MM.1S (cell line): Measurements from ENCODE around the gene WDR88.

Experiments
- DNase-seq: peaks from one replicate; pipeline ENCODE4 v3.0.0-alpha.2; 2015
- H2AFZ ChIP-seq: fragments of 300-600 bp; sonication (generic); 2 replicates; pipeline ENCODE4 v1.6.0; 2016; ENCODE audit warnings: antibody characterized with exemption, low read length
- H3F3A ChIP-seq: fragments of 300-600 bp; sonication (generic); 2 replicates; pipeline ENCODE4 v1.6.1; 2016; ENCODE audit warnings: mild to moderate bottlenecking, antibody characterized with exemption, low read length, moderate library complexity, mixed read lengths; ENCODE audit not compliant: insufficient read depth
- H3K27ac ChIP-seq: fragments of 300-600 bp; sonication (generic); 2 replicates; pipeline ENCODE4 v1.5.1; 2016; ENCODE audit warnings: mild to moderate bottlenecking, low read length
- H3K27me3 ChIP-seq: fragments of 300-600 bp; sonication (generic); replicated peaks from 2 replicates; pipeline ENCODE4 v1.6.0; 2016; ENCODE audit warnings: low read length; ENCODE audit not compliant: insufficient read depth
- H3K36me3 ChIP-seq: fragments of 300-600 bp; sonication (generic); replicated peaks from 2 replicates; pipeline ENCODE4 v1.6.1; 2016; ENCODE audit warnings: mild to moderate bottlenecking, low read length, mixed read lengths; ENCODE audit not compliant: insufficient read depth
- H3K4me1 ChIP-seq: fragments of 300-600 bp; sonication (generic); 2 replicates; pipeline ENCODE4 v1.6.1; 2016; ENCODE audit warnings: low read length, mixed read lengths
- H3K4me2 ChIP-seq: fragments of 300-600 bp; sonication (generic); 2 replicates; pipeline ENCODE4 v1.6.0; 2016; ENCODE audit warnings: low read depth, low read length
- H3K4me3 ChIP-seq: fragments of 300-600 bp; sonication (generic); 2 replicates; pipeline ENCODE4 v1.5.1; 2016; ENCODE audit warnings: low read length, mixed read lengths
- H3K79me2 ChIP-seq: fragments of 300-600 bp; sonication (generic); 2 replicates; pipeline ENCODE4 v1.6.1; 2016; ENCODE audit warnings: mixed run types, low read length, mixed read lengths
- H3K9ac ChIP-seq: fragments of 300-600 bp; sonication (generic); 2 replicates; pipeline ENCODE4 v1.6.1; 2016; ENCODE audit warnings: low read length, mixed read lengths
- H3K9me2 ChIP-seq: fragments of 300-600 bp; sonication (generic); replicated peaks from 2 replicates; pipeline ENCODE4 v1.6.1; 2016; ENCODE audit warnings: mild to moderate bottlenecking, low read length, mixed read lengths; ENCODE audit not compliant: insufficient read depth
- H3K9me3 ChIP-seq: fragments of 300-600 bp; sonication (generic); replicated peaks from 2 replicates; pipeline ENCODE4 v1.6.1; 2016; ENCODE audit warnings: mild to moderate bottlenecking, low read length, mixed read lengths; ENCODE audit not compliant: insufficient read depth
- H4K20me1 ChIP-seq: fragments of 300-600 bp; sonication (generic); 2 replicates; pipeline ENCODE4 v1.6.1; 2016; ENCODE audit warnings: mild to moderate bottlenecking, low read length, moderate library complexity, mixed read lengths; ENCODE audit not compliant: insufficient read depth
- EZH2 ChIP-seq: fragments of 300-600 bp; sonication (generic); optimal IDR thresholded peaks from 2 replicates; pipeline ENCODE3; 2017; ENCODE audit warnings: low read depth, mild to moderate bottlenecking, antibody characterized with exemption, low read length, mixed read lengths
- EZH2phosphoT487 ChIP-seq: fragments of 300-600 bp; sonication (generic); IDR thresholded peaks from 2 replicates; pipeline ENCODE4 v1.6.1; 2018; ENCODE audit warnings: antibody characterized with exemption, low read length
- TF ChIP-seq, protein P1 (sequence below): fragments of 300-600 bp; sonication (generic); IDR thresholded peaks from 2 replicates; pipeline ENCODE4 v1.5.1; 2016; ENCODE audit warnings: antibody characterized with exemption, low read length, mixed read lengths

WDR88 gene

GRCh38 chr19:33210266-33210940 is 78.5 kb downstream of the WDR88 start:
- Histone ChIP-seq H3K27ac (no peak overlapping the region), H3K9ac (no peak overlapping the region), H4K20me1 (no peaks in the 10 kb centered on the region), H3K9me3 (no peaks in the 10 kb centered on the region), H3K27me3 (peaks cover 52% of the 10 kb centered on the region), H3F3A (no peaks in the 10 kb centered on the region), H3K79me2 (no peaks in the 10 kb centered on the region), H3K9me2 (no peaks in the 10 kb centered on the region), H2AFZ (no peak overlapping the region), H3K4me2 (no peak overlapping the region), H3K36me3 (no peaks in the 10 kb centered on the region), H3K4me1 (no peaks in the 10 kb centered on the region), H3K4me3 (no peak overlapping the region)
- TF ChIP-seq EZH2, result no peak
- TF ChIP-seq, protein P1, sequence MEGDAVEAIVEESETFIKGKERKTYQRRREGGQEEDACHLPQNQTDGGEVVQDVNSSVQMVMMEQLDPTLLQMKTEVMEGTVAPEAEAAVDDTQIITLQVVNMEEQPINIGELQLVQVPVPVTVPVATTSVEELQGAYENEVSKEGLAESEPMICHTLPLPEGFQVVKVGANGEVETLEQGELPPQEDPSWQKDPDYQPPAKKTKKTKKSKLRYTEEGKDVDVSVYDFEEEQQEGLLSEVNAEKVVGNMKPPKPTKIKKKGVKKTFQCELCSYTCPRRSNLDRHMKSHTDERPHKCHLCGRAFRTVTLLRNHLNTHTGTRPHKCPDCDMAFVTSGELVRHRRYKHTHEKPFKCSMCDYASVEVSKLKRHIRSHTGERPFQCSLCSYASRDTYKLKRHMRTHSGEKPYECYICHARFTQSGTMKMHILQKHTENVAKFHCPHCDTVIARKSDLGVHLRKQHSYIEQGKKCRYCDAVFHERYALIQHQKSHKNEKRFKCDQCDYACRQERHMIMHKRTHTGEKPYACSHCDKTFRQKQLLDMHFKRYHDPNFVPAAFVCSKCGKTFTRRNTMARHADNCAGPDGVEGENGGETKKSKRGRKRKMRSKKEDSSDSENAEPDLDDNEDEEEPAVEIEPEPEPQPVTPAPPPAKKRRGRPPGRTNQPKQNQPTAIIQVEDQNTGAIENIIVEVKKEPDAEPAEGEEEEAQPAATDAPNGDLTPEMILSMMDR, result no peak
- no peak for TF ChIP-seq EZH2phosphoT487
- DNase-seq, result no peak

- H3K4me1 ChIP-seq, result no peaks in the 10 kb centered on the region
These were observed 80.0 kb downstream of the WDR88 start for GRCh38 chr19:33211794-33212435.

DNA sequence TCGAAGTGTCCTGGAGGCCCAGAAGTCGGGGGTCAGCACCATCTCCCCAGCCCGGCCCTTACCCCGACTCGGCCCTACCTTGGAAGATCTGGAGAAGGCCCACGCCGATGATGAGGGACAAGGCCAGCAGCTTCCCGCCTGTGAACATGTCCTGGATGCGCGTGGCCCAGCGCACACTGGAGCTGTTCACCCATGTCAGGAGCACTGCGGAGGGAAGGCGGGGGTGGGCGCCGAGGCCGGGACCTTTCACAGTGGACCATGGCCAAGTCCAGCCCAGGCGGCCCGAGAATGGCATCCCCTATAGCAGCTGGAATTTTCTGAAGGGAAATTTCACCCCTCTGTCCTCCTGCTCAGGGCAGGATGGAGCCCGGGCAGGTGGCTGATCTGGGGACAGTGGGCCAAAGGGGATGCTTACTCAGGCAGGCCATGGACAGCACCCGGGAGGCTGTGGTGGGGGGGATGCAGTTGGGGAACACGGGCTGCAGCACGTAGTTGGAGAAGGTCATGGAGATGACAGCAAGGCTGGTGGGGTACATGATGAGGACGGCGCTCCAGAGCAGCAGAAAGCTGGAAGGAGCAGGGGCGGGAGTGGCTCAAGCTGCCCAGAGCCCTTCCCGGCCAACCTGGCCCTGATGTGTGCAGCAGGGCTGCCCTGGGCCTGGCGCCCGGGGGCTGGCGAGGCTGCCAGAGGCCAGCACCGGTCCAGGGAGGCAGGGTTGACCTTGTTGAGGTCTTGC is 80.7 kb downstream of the WDR88 start:
- Histone ChIP-seq H3K4me3 (no peak overlapping the region), H3F3A (no peaks in the 10 kb centered on the region), H3K4me2 (no peak overlapping the region), H3K27ac (no peak overlapping the region), H3K9me2 (no peaks in the 10 kb centered on the region), H3K9ac (no peak overlapping the region), H3K4me1 (no peaks in the 10 kb centered on the region), H3K27me3 (peaks cover 73% of the 10 kb centered on the region), H3K79me2 (no peaks in the 10 kb centered on the region), H3K9me3 (no peaks in the 10 kb centered on the region), H2AFZ (no peak overlapping the region), H3K36me3 (no peaks in the 10 kb centered on the region), H4K20me1 (no peaks in the 10 kb centered on the region)
- no peak for TF ChIP-seq EZH2phosphoT487
- no peak for TF ChIP-seq EZH2
- TF ChIP-seq, protein P1, result no peak
- no peak for DNase-seq

More at GRCh38 chr19:33211794-33212435, 80.0 kb downstream of the WDR88 start:
- no peaks in the 10 kb centered on the region for H3K36me3 ChIP-seq
- no peak overlapping the region for H2AFZ ChIP-seq
- H4K20me1 ChIP-seq, result no peaks in the 10 kb centered on the region
- H3K9me3 ChIP-seq, result no peaks in the 10 kb centered on the region
- DNase-seq, result no peak
- H3K9me2 ChIP-seq, result no peaks in the 10 kb centered on the region
- peaks cover 66% of the 10 kb centered on the region for H3K27me3 ChIP-seq
- H3F3A ChIP-seq, result no peaks in the 10 kb centered on the region
- no peak overlapping the region for H3K27ac ChIP-seq
- no peaks in the 10 kb centered on the region for H3K79me2 ChIP-seq
- no peak overlapping the region for H3K4me2 ChIP-seq
- H3K4me3 ChIP-seq, result no peak overlapping the region
- TF ChIP-seq, protein P1, result no peak
- TF ChIP-seq EZH2 (no peak), EZH2phosphoT487 (no peak)
- no peak overlapping the region for H3K9ac ChIP-seq
